ENCODE data around the gene SUCO. TPM values are rescaled to one million over a fixed set of nuclear protein-coding genes. Genes with fewer than 3 reads are reported as not detected.

Gene SUCO
- total and polyA plus RNA-seq, 8 donors: 30.3 to 73.7 (median 63.5) TPM

- ATAC-seq (no peak), DNase-seq (no peak)
- H3K27ac ChIP-seq: no peak overlapping the region
- no peaks in the 10 kb centered on the region for H3K36me3 ChIP-seq
- intact Hi-C loops (cut with DNase I): no loop called here
- H3K9me3 ChIP-seq: no peaks in the 10 kb centered on the region
- H3K27me3 ChIP-seq: no peaks in the 10 kb centered on the region
- H3K4me3 ChIP-seq: no peak overlapping the region
- TF ChIP-seq, protein P1, sequence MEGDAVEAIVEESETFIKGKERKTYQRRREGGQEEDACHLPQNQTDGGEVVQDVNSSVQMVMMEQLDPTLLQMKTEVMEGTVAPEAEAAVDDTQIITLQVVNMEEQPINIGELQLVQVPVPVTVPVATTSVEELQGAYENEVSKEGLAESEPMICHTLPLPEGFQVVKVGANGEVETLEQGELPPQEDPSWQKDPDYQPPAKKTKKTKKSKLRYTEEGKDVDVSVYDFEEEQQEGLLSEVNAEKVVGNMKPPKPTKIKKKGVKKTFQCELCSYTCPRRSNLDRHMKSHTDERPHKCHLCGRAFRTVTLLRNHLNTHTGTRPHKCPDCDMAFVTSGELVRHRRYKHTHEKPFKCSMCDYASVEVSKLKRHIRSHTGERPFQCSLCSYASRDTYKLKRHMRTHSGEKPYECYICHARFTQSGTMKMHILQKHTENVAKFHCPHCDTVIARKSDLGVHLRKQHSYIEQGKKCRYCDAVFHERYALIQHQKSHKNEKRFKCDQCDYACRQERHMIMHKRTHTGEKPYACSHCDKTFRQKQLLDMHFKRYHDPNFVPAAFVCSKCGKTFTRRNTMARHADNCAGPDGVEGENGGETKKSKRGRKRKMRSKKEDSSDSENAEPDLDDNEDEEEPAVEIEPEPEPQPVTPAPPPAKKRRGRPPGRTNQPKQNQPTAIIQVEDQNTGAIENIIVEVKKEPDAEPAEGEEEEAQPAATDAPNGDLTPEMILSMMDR (IDR thresholded peaks at IDR 0.05): no peak
- H3K4me1 ChIP-seq: peaks cover 0 to 11% of the 10 kb centered on the region in 2 donors
Measured at GRCh38 chr1:172646653-172647052, 113.7 kb downstream of the SUCO start.

DNA sequence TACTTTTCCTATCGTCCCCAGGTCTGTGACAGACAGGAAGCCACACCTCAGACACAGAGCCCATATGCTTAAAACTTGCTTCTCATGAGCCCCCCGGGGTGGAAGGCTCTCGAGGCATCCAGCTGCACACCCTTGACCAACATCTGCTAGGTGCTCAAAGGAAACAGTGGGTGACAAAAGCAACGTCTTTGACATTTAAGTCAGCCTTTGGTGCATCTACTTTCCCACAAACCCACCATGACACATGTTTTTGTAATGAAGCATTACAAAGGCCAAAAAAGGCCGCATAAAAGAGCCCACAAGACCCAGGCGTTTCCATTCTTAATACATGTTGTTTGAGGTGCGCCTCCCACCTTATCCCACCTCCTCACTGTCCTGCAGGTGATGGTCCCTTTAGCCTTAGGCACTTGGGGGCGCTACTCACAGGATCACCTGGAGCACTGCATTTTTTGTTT lies 114.2 kb downstream of the SUCO start:
- Histone ChIP-seq H3K36me3 (no peaks in the 10 kb centered on the region), H3K4me3 (no peak overlapping the region), H3K9me3 (no peaks in the 10 kb centered on the region), H3K4me1 (peaks cover 0 to 11% of the 10 kb centered on the region in 2 donors), H3K27me3 (no peaks in the 10 kb centered on the region), H3K27ac (no peak overlapping the region)
- ATAC-seq: no peak
- intact Hi-C loops (cut with DNase I): no loop called here
- DNase-seq: no peak
- TF ChIP-seq, protein P1 (IDR thresholded peaks at IDR 0.05): no peak

DNA sequence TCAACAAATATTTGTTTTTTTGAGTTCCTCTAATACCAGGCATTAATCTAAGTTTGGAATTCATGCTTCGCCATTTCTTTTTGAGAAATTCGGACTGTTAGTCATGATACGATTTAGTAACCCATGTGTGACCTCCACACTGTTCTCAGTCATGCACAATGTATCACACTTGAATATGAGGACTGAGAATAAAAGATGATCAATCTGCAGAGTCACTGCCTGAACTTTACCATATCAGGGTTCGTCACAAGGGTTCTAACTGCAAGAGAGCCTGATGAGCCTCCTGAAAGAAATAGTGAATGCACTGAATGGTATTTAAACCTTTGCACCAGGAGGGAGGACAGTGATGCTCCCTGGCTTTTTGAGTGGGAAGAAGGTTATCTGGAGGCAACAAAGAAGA lies 115.0 kb downstream of the SUCO start:
- Histone ChIP-seq H3K4me1 (peaks cover 0 to 8% of the 10 kb centered on the region in 2 donors), H3K4me3 (no peak overlapping the region), H3K36me3 (no peaks in the 10 kb centered on the region), H3K27ac (no peak overlapping the region), H3K27me3 (no peaks in the 10 kb centered on the region), H3K9me3 (no peaks in the 10 kb centered on the region)
- TF ChIP-seq, protein P1 (IDR thresholded peaks at IDR 0.05): no peak
- ATAC-seq (no peak), DNase-seq (no peak)
- intact Hi-C loops (cut with DNase I): no loop called here

DNA sequence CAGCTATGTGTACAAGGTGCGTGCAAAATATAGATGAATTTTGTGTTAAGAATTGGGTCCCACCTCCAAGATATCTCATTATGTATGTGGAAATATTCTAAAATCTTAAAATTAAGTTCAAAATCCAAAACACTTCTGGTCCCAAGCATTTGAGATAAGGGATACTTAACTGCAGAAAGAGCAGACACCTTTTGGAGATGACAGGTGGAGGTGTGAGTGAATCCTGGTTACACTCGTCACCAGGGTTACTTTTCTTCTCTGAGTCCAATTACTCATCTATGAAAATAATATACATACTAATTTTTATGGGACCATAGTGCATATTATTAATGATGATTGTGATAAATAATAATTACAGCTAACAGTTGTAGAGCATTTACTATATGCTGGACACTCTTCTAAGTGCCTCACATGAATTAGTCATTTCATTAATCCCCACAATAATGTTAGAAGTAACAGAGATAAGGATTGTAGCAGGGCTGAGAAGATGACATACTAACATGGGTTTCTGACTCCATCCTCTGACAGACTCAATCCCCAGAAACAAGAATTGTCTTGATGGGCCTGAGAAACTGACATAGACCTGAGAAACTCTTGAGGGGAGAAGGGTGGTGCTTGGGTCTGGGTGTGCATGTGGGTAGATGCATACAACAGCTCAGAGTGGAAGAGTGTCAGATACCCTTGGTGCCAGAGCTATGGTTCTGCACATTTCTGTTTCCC lies 117.7 kb downstream of the SUCO start:
- Histone ChIP-seq H3K4me3 (no peak overlapping the region), H3K9me3 (no peaks in the 10 kb centered on the region), H3K36me3 (no peaks in the 10 kb centered on the region), H3K27me3 (no peaks in the 10 kb centered on the region), H3K4me1 (no peaks in the 10 kb centered on the region), H3K27ac (no peak overlapping the region)
- intact Hi-C loops (cut with DNase I): no loop called here
- no peak for ATAC-seq
- no peak for DNase-seq
- TF ChIP-seq, protein P1 (IDR thresholded peaks at IDR 0.05): no peak

DNA sequence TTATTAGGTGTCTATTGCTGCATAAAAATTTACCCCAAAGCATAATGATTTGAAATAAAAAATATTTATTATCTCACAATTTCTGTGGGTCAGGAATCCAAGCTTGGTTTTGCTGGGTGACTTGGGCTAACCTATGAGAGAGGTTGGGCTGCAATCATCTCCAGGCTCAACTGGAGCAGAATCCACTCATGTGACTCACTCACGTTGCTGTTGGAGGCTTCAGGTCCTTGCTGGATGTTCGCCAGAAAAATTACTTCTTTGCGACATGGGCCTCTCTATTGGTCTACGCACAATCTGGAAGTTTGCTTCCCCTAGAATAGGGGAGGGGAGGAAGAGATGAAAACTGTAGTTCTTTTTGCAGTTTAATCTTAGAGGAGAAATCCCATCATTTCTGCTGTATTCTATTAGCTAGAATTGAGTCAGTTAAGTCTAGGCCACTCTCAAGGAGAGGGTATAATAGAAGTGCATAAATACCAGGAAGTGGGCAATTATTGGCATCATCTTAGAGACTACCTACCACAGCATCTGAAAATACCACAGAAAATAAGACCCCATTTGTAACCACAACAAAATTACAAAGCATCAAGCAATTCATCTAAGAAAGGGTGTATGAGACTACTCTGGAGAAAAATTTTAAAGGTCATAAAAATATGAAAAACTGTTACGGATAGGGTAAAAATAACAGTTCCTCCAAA lies 120.2 kb downstream of the SUCO start:
- ATAC-seq (no peak), DNase-seq (no peak)
- Histone ChIP-seq H3K4me3 (no peak overlapping the region), H3K4me1 (no peaks in the 10 kb centered on the region), H3K36me3 (no peaks in the 10 kb centered on the region), H3K27me3 (no peaks in the 10 kb centered on the region), H3K9me3 (no peaks in the 10 kb centered on the region), H3K27ac (no peak overlapping the region)
- TF ChIP-seq, protein P1 (IDR thresholded peaks at IDR 0.05): no peak
- intact Hi-C loops (cut with DNase I): no loop called here

All from left lung (tissue), 10 donors.